ENCODE measurements around the gene TICAM1. TPM values are rescaled to one million over a fixed set of nuclear protein-coding genes. Genes with fewer than 3 reads are reported as not detected.
"Not testable (repeated sequence)": the region's sequence is repeated elsewhere in the genome, so short reads cannot be mapped to it uniquely, and the experiment has no call there.

Gene TICAM1
- polyA plus RNA-seq, 1 experiment, result 1.0 TPM

- H3K27ac ChIP-seq (ENCODE audit: low read depth, low read length), result no peak overlapping the region
- POLR2A ChIA-PET, result interaction anchor here (0.6 to 1.4 kb wide), 3 partner anchors 9 to 67 kb away, joined by 3 to 5 read pairs (median 3); partner anchors contain the start of genes FEM1A and PLIN3
- DNase-seq (ENCODE audit: low read depth, low spot score), result no peak
- H3K9me3 ChIP-seq (ENCODE audit: control insufficient read depth, insufficient read depth, low read length), result no peaks in the 10 kb centered on the region
- CTCF ChIA-PET, result interaction anchor here (2.1 kb wide), 2 partner anchors 9 kb away, joined by 9 to 17 read pairs; partner anchors contain the start of gene FEM1A
- H3K4me3 ChIP-seq (ENCODE audit: low read depth, low read length), result no peak overlapping the region
- H3K27me3 ChIP-seq (ENCODE audit: control insufficient read depth, insufficient read depth, low read length), result no peaks in the 10 kb centered on the region
- TF ChIP-seq CTCF (IDR thresholded peaks at IDR 0.05; ENCODE audit: low read depth, low read length), result no peak
Measured at GRCh38 chr19:4800591-4801081, 30.9 kb downstream of the TICAM1 start.

GRCh38 chr19:4795400-4795799, 36.1 kb downstream of the TICAM1 start:
- ChIA-PET CTCF (no interaction called here), POLR2A (no interaction called here)
- Histone ChIP-seq H3K27me3 (ENCODE audit: control insufficient read depth, insufficient read depth, low read length) (no peaks in the 10 kb centered on the region), H3K9me3 (ENCODE audit: control insufficient read depth, insufficient read depth, low read length) (no peaks in the 10 kb centered on the region; the same call in 1 of the 2 replicates), H3K4me3 (ENCODE audit: low read depth, low read length) (no peak overlapping the region), H3K27ac (ENCODE audit: low read depth, low read length) (no peak overlapping the region)
- no peak for TF ChIP-seq CTCF (IDR thresholded peaks at IDR 0.05; ENCODE audit: low read depth, low read length)
- DNase-seq (ENCODE audit: low read depth, low spot score), result no peak

- ChIA-PET CTCF (interaction anchor here (0.6 kb wide), 2 partner anchors 65 to 285 kb away, joined by 3 to 4 read pairs; no protein-coding TSS in a partner anchor), POLR2A (no interaction called here)
- Histone ChIP-seq H3K27me3 (ENCODE audit: control insufficient read depth, insufficient read depth, low read length) (no peaks in the 10 kb centered on the region), H3K4me3 (ENCODE audit: low read depth, low read length) (no peak overlapping the region), H3K27ac (ENCODE audit: low read depth, low read length) (no peak overlapping the region), H3K9me3 (ENCODE audit: control insufficient read depth, insufficient read depth, low read length) (no peaks in the 10 kb centered on the region; the same call in 1 of the 2 replicates)
- no peak for DNase-seq (ENCODE audit: low read depth, low spot score)
- no peak for TF ChIP-seq CTCF (IDR thresholded peaks at IDR 0.05; ENCODE audit: low read depth, low read length)
Measured at GRCh38 chr19:4794971-4795370, 36.5 kb downstream of the TICAM1 start.

GRCh38 chr19:4793278-4793677, 38.2 kb downstream of the TICAM1 start:
- H3K9me3 ChIP-seq (ENCODE audit: control insufficient read depth, insufficient read depth, low read length); POLR2A ChIA-PET; H3K27me3 ChIP-seq (ENCODE audit: control insufficient read depth, insufficient read depth, low read length); DNase-seq (ENCODE audit: low read depth, low spot score); H3K4me3 ChIP-seq (ENCODE audit: low read depth, low read length); CTCF ChIA-PET; H3K27ac ChIP-seq (ENCODE audit: low read depth, low read length): not testable (repeated sequence)

- DNase-seq (ENCODE audit: low read depth, low spot score); H3K9me3 ChIP-seq (ENCODE audit: control insufficient read depth, insufficient read depth, low read length); H3K27me3 ChIP-seq (ENCODE audit: control insufficient read depth, insufficient read depth, low read length); POLR2A ChIA-PET; H3K27ac ChIP-seq (ENCODE audit: low read depth, low read length): not testable (repeated sequence)
- CTCF ChIA-PET, result interaction anchor here (6.2 kb wide), 1 partner anchor 61 kb away, joined by 220 read pairs; no protein-coding TSS in a partner anchor
- peak overlapping the region; percentile 70 for H3K4me3 ChIP-seq (ENCODE audit: low read depth, low read length)
Measured at GRCh38 chr19:4792866-4793195, 38.7 kb downstream of the TICAM1 start.

GRCh38 chr19:4792019-4792865, 39.3 kb downstream of the TICAM1 start:
- Histone ChIP-seq H3K27ac (ENCODE audit: low read depth, low read length) (peak overlapping the region; percentile 39), H3K4me3 (ENCODE audit: low read depth, low read length) (peak overlapping the region; percentile 70)
- not testable (repeated sequence) for DNase-seq (ENCODE audit: low read depth, low spot score); H3K27me3 ChIP-seq (ENCODE audit: control insufficient read depth, insufficient read depth, low read length); H3K9me3 ChIP-seq (ENCODE audit: control insufficient read depth, insufficient read depth, low read length)
- POLR2A ChIA-PET, result interaction anchor here (1.3 to 1.4 kb wide), 2 partner anchors 8 to 119 kb away, joined by 5 to 13 read pairs; no protein-coding TSS in a partner anchor
- CTCF ChIA-PET, result interaction anchor here (0.7 to 6.2 kb wide), 10 partner anchors 8 to 176 kb away, joined by 3 to 220 read pairs (median 10); no protein-coding TSS in a partner anchor
